HepG2 (cell line): ENCODE measurements around the gene C1orf87. TPM values are rescaled to one million over a fixed set of nuclear protein-coding genes. Genes with fewer than 3 reads are reported as not detected.

Source experiments
- AGO1 ChIP-seq: fragments of 200-400 bp; formaldehyde crosslinking; IDR thresholded peaks from 2 replicates; pipeline ENCODE4 v1.6.1; 2017; ENCODE audit warnings: mild to moderate bottlenecking, low read depth, low read length, moderate library complexity; ENCODE audit not compliant: poor library complexity, severe bottlenecking
- KDM5A ChIP-seq: fragments of 200-600 bp; sonication (generic); IDR thresholded peaks from 2 replicates; pipeline ENCODE4 v1.7.0; 2018; ENCODE audit warnings: antibody characterized with exemption, mild to moderate bottlenecking, low read length, borderline replicate concordance
- PRDM15 ChIP-seq: sonication (generic); formaldehyde crosslinking; IDR thresholded peaks from 2 replicates; pipeline ENCODE4 v1.4.0; 2020; ENCODE audit warnings: missing genetic modification reagents
- SNAPC5 ChIP-seq: sonication (generic); formaldehyde crosslinking; IDR thresholded peaks from 2 replicates; pipeline ENCODE4 v1.8.1; 2023; ENCODE audit warnings: mild to moderate bottlenecking, missing genetic modification reagents, borderline replicate concordance
- ZBTB2 ChIP-seq: sonication (generic); formaldehyde crosslinking; IDR thresholded peaks from 2 replicates; pipeline ENCODE4 v1.8.0; 2022; ENCODE audit warnings: low read depth, missing genetic modification reagents
- ZBTB8A ChIP-seq: sonication (generic); formaldehyde crosslinking; IDR thresholded peaks from 2 replicates; pipeline ENCODE4 v1.4.0; 2020; ENCODE audit warnings: mild to moderate bottlenecking, low read depth, missing genetic modification reagents, borderline replicate concordance
- ZMYM2 ChIP-seq: sonication (generic); formaldehyde crosslinking; IDR thresholded peaks from 2 replicates; pipeline ENCODE4 v1.8.0; 2022; ENCODE audit warnings: mild to moderate bottlenecking, missing genetic modification reagents
- ZNF563 ChIP-seq: sonication (generic); formaldehyde crosslinking; IDR thresholded peaks from 2 replicates; pipeline ENCODE4 v1.8.0; 2022; ENCODE audit warnings: mild to moderate bottlenecking, moderate library complexity, missing genetic modification reagents
- ZNF616 ChIP-seq: sonication (generic); formaldehyde crosslinking; IDR thresholded peaks from 2 replicates; pipeline ENCODE4 v1.5.0; 2020; ENCODE audit warnings: low read depth, mild to moderate bottlenecking, missing genetic modification reagents
- ZNF652 ChIP-seq: IDR thresholded peaks from 2 replicates; pipeline ENCODE4 v1.6.1; 2016; ENCODE audit warnings: low read depth, borderline replicate concordance
- polyA plus RNA-seq, 8 experiments: library from polyadenylated mRNA; depleted of rRNA in 3 of 8; stranded (reverse) in 7 of 8; unstranded in 1 of 8; fragments of >200 nt; fragmentation: Illumina TruSeq in 4 of 8; extraction: Trizol in 4 of 8; gene quantifications; 2 replicates each; pipeline versions ENCODE4 v1.2.1 to v1.2.3, GENCODE V29; 2011 to 2016; ENCODE audit warnings: low read depth in 4 of 8, missing spikeins in 1 of 8, mixed read lengths in 1 of 8; ENCODE audit not compliant: insufficient read depth in 1 of 8
- total RNA-seq, 5 experiments: library from RNA; depleted of rRNA; stranded (reverse); fragments of >200 nt; fragmentation: Illumina TruSeq; extraction: Trizol; gene quantifications; 2 replicates each; pipeline ENCODE4 v1.2.3, GENCODE V29; 2016; ENCODE audit warnings: low read depth in 1 of 5
- TF ChIP-seq, protein P1 (sequence below): sonication (generic); formaldehyde crosslinking; IDR thresholded peaks from one replicate; pipeline ENCODE4 v1.5.1; 2020; ENCODE audit warnings: mild to moderate bottlenecking, missing genetic modification reagents; ENCODE audit errors: not compliant biosample characterization

C1orf87 gene
- total and polyA plus RNA-seq, 2 of the 13 experiments (the other 11 are each of a cell fraction or from before 2014, with no cell fraction given) = not detected

DNA sequence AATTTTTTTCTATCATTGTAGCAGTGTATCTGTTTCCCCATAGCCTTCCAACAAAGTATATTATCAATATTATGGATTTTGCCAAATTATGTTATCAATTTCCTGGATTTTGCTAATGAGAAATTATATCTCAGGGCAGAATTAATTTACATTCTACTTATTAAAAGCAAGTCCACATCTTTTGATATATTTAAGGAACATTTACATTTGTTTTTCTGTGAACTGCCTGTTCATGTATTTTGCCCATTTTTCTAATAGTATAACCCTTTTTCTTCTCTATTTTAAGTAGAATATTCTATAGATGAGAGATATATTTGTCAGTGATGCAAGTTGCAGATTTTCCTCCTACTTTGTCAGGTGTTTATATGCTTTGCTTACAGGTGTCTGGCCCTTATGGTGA, 24.4 kb downstream of the C1orf87 start (continued):
- TF ChIP-seq PRDM15 = no peak
- no peak for TF ChIP-seq ZBTB8A (CRISPR knock-in tag)
- TF ChIP-seq ZNF652 (CRISPR knock-in tag) = no peak
- TF ChIP-seq ZMYM2 (CRISPR knock-in tag) = no peak
- TF ChIP-seq AGO1 = no peak
- TF ChIP-seq, protein P1, sequence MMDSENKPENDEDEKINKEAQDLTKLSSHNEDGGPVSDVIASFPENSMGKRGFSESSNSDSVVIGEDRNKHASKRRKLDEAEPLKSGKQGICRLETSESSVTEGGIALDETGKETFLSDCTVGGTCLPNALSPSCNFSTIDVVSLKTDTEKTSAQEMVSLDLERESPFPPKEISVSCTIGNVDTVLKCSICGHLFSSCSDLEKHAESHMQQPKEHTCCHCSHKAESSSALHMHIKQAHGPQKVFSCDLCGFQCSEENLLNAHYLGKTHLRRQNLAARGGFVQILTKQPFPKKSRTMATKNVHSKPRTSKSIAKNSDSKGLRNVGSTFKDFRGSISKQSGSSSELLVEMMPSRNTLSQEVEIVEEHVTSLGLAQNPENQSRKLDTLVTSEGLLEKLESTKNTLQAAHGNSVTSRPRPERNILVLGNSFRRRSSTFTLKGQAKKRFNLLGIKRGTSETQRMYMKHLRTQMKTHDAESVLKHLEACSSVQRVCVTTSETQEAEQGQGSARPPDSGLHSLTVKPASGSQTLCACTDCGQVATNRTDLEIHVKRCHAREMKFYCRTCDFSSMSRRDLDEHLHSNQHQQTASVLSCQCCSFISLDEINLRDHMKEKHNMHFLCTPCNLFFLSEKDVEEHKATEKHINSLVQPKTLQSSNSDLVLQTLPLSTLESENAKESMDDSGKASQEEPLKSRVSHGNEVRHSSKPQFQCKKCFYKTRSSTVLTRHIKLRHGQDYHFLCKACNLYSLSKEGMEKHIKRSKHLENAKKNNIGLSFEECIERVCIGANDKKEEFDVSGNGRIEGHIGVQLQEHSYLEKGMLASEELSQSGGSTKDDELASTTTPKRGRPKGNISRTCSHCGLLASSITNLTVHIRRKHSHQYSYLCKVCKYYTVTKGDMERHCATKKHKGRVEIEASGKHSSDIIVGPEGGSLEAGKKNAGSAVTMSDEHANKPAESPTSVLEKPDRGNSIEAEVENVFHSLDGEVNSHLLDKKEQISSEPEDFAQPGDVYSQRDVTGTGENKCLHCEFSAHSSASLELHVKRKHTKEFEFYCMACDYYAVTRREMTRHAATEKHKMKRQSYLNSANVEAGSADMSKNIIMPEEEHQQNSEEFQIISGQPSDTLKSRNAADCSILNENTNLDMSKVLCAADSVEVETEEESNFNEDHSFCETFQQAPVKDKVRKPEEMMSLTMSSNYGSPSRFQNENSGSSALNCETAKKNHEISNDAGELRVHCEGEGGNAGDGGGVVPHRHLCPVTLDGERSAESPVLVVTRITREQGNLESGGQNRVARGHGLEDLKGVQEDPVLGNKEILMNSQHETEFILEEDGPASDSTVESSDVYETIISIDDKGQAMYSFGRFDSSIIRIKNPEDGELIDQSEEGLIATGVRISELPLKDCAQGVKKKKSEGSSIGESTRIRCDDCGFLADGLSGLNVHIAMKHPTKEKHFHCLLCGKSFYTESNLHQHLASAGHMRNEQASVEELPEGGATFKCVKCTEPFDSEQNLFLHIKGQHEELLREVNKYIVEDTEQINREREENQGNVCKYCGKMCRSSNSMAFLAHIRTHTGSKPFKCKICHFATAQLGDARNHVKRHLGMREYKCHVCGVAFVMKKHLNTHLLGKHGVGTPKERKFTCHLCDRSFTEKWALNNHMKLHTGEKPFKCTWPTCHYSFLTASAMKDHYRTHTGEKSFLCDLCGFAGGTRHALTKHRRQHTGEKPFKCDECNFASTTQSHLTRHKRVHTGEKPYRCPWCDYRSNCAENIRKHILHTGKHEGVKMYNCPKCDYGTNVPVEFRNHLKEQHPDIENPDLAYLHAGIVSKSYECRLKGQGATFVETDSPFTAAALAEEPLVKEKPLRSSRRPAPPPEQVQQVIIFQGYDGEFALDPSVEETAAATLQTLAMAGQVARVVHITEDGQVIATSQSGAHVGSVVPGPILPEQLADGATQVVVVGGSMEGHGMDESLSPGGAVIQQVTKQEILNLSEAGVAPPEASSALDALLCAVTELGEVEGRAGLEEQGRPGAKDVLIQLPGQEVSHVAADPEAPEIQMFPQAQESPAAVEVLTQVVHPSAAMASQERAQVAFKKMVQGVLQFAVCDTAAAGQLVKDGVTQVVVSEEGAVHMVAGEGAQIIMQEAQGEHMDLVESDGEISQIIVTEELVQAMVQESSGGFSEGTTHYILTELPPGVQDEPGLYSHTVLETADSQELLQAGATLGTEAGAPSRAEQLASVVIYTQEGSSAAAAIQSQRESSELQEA (CRISPR knock-in tag) = no peak
- TF ChIP-seq ZNF616 (CRISPR knock-in tag) = no peak
- no peak for TF ChIP-seq SNAPC5
- no peak for TF ChIP-seq KDM5A
- TF ChIP-seq ZBTB2 (CRISPR knock-in tag) = no peak
- TF ChIP-seq ZNF563 (CRISPR knock-in tag) = no peak
- TF ChIP-seq, all 625 proteins: peak for 0
